ENCODE results near the gene SUSD3. TPM values are rescaled to one million over a fixed set of nuclear protein-coding genes. Genes with fewer than 3 reads are reported as not detected.

SUSD3 gene
- total RNA-seq, 1 experiment from 2014 or later = 11.9 TPM

GRCh38 chr9:93087971-93088655 is 29.6 kb downstream of the SUSD3 start:
- peaks cover 2% of the 10 kb centered on the region; the same call in 1 of the 2 replicates for H3K4me1 Mint-ChIP-seq
- POLR2A ChIA-PET = no interaction called here
- no peak overlapping the region for H3K27ac Mint-ChIP-seq
- no peak for TF ChIP-seq CTCF (IDR thresholded peaks at IDR 0.05)
- TF ChIP-seq ZNF425 (CRISPR knock-in tag; conservative IDR thresholded peaks at IDR 0.05) = no peak
- TF ChIP-seq CBFB (CRISPR knock-in tag; IDR thresholded peaks at IDR 0.05; ENCODE audit: low read depth) = no peak
- TF ChIP-seq ZNF512 (CRISPR knock-in tag; IDR thresholded peaks at IDR 0.05; ENCODE audit: borderline replicate concordance) = no peak
- no peak for TF ChIP-seq NFE2L1 (CRISPR knock-in tag; IDR thresholded peaks at IDR 0.05)
- H3K27me3 Mint-ChIP-seq (ENCODE audit: low read depth) = no peaks in the 10 kb centered on the region; the same call in 1 of the 2 replicates
- H3K4me3 Mint-ChIP-seq = no peak overlapping the region
- CTCF ChIA-PET = no interaction called here
- DNase-seq (ENCODE audit: low spot score) (no peak), ATAC-seq (no peak)
- H3K9me3 Mint-ChIP-seq = peaks cover 11% of the 10 kb centered on the region
- peaks cover 12% of the 10 kb centered on the region for H3K36me3 Mint-ChIP-seq

- TF ChIP-seq ZNF317 (CRISPR knock-in tag; IDR thresholded peaks at IDR 0.05; ENCODE audit: borderline replicate concordance, low read depth) = no peak
- no peak for TF ChIP-seq HMGXB4 (CRISPR knock-in tag; IDR thresholded peaks at IDR 0.05)
- TF ChIP-seq ZBTB21 (CRISPR knock-in tag; IDR thresholded peaks at IDR 0.05; ENCODE audit: borderline replicate concordance) = no peak
- no peak for TF ChIP-seq NFE2L1 (CRISPR knock-in tag; IDR thresholded peaks at IDR 0.05)
- DNase-seq (ENCODE audit: low spot score) (no peak), ATAC-seq (no peak)
- Mint-ChIP-seq H3K36me3 (peaks cover 12% of the 10 kb centered on the region), H3K4me1 (peaks cover 4% of the 10 kb centered on the region), H3K27me3 (ENCODE audit: low read depth) (no peaks in the 10 kb centered on the region; the same call in 1 of the 2 replicates), H3K27ac (no peak overlapping the region), H3K4me3 (no peak overlapping the region), H3K9me3 (peaks cover 11% of the 10 kb centered on the region)
- CTCF ChIA-PET = no interaction called here
- POLR2A ChIA-PET = no interaction called here
Measured at GRCh38 chr9:93088656-93089015, 30.1 kb downstream of the SUSD3 start.

GRCh38 chr9:93089024-93089423 is 30.5 kb downstream of the SUSD3 start:
- H3K27me3 Mint-ChIP-seq (ENCODE audit: low read depth) = no peaks in the 10 kb centered on the region; the same call in 1 of the 2 replicates
- POLR2A ChIA-PET = no interaction called here
- H3K27ac Mint-ChIP-seq = no peak overlapping the region
- peaks cover 4% of the 10 kb centered on the region for H3K4me1 Mint-ChIP-seq
- peaks cover 11% of the 10 kb centered on the region for H3K9me3 Mint-ChIP-seq
- CTCF ChIA-PET = no interaction called here
- no peak overlapping the region for H3K4me3 Mint-ChIP-seq
- no peak for ATAC-seq
- H3K36me3 Mint-ChIP-seq = peaks cover 12% of the 10 kb centered on the region
- DNase-seq (ENCODE audit: low spot score) = no peak
- TF ChIP-seq FOXJ3 (CRISPR knock-in tag; IDR thresholded peaks at IDR 0.05; ENCODE audit: borderline replicate concordance) (no peak), ZBTB43 (CRISPR knock-in tag; IDR thresholded peaks at IDR 0.05) (no peak), NR1H2 (CRISPR knock-in tag; IDR thresholded peaks at IDR 0.05) (no peak), ZNF281 (CRISPR knock-in tag; IDR thresholded peaks at IDR 0.05) (no peak), GRHL2 (CRISPR knock-in tag; IDR thresholded peaks at IDR 0.05; ENCODE audit: insufficient replicate concordance, severe bottlenecking) (no peak), HMGXB4 (CRISPR knock-in tag; IDR thresholded peaks at IDR 0.05) (no peak), USF1 (CRISPR knock-in tag; IDR thresholded peaks at IDR 0.05) (no peak), IRF2 (CRISPR knock-in tag; IDR thresholded peaks at IDR 0.05; ENCODE audit: borderline replicate concordance, low read depth) (no peak)
